GM19238 (cell line): Measurements from ENCODE around the gene UGT2A3.

Experiments
- DNase-seq: peaks from one replicate; pipeline ENCODE4 v3.0.0; 2011; ENCODE audit warnings: low spot score; ENCODE audit not compliant: insufficient read length

Gene UGT2A3

GRCh38 chr4:68912807-68913206 lies 38.8 kb downstream of the UGT2A3 start:
- no peak for DNase-seq

DNA sequence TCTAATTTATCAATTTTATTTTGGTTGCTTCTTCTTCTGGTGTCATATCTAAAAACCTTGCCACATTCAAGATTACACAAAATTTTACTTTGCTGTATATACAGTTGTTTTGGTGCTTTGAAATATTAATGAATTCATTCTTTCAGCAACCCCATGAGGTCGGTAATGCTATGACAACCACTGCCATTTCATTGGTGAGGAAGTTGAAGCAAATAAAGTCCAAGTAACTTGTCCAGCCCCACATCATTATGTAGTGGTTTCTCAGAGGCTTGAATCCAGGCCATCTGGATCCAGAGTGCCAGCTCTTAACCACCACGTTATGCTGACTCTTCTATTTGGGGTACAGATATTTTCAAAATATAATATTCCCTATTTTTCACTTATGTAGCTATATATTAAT lies 42.2 kb downstream of the UGT2A3 start:
- DNase-seq = no peak

DNA sequence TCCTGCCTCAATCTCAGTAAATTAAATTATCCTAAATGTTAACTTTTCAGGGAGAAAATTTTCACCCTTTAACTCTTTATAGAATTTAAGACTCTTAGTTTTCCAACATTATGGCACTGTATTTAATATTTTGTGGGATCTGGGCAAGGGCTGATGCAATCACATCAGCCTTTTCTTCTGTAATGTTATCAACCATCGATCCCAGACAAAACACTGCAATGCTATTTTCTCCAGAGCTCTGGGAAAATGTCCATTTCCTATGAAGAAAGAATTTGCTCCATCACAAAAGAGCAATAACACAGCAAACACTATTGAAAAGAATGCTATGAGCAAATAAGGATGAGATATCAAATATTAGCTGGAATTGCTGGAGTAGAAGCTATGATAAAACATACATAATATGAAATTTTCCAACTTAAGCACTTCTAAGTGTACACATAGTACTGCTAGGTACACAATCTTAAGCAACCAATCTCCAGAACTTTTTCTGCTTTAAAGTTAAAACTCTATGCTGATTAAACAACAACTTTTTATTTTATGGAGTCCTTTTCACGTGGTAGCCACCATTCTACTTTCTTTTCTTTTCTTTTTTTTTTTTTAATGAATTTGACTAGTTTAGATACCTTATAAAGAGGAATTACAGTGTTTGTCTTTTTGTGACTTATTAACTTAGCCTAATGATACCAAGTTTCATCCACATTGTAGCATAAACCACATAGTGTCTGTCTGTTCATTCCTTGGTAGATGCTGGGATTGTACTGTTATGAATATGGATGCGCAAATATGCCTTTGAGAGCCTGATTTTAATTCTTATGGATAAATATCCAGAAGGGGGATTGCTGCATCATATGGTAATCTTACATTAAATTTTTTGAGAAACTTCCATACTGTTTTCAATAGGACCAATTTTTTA lies 43.6 kb downstream of the UGT2A3 start:
- DNase-seq = no peak

- DNase-seq = no peak
Measured at GRCh38 chr4:68907245-68907644, 44.4 kb downstream of the UGT2A3 start.

DNA sequence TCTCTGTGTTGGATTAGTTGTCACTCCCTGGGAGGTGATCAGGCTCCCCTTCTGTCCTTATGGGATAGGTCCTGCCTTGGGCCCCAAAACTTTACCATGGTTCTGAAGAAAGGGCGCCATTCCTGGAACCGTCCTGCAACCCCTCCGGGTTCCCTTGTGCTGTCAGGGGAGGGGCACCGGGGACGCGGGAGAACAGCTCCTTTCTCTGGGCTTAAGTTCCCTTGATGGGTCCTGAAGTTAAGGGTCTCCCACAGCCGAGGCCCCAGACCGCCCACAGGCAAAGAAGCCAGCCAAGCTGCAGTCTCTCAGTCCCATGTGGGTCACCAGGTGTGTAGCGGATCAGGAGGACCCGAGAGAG lies 44.8 kb downstream of the UGT2A3 start:
- DNase-seq = no peak

GRCh38 chr4:68905939-68906779 lies 45.4 kb downstream of the UGT2A3 start:
- no peak for DNase-seq

DNA sequence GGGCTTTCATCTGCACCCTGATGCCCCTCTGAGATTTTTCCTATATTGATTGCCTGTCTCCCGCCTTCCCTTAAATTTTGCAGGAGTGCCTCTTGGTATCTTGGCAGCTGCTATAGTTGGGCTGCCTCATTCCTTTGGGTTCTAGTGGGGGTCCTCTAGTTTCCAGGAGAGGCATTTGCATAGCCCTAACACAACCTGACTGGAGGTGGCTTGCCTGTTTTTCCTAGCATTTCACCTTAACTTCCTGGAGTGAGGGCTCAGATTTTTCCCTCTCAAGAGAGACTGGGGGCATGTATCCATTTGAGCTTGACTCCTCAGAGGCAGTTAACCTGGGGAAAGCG lies 46.0 kb downstream of the UGT2A3 start:
- no peak for DNase-seq

GRCh38 chr4:68904786-68905185 lies 46.8 kb downstream of the UGT2A3 start:
- peak; percentile 4 for DNase-seq

DNA sequence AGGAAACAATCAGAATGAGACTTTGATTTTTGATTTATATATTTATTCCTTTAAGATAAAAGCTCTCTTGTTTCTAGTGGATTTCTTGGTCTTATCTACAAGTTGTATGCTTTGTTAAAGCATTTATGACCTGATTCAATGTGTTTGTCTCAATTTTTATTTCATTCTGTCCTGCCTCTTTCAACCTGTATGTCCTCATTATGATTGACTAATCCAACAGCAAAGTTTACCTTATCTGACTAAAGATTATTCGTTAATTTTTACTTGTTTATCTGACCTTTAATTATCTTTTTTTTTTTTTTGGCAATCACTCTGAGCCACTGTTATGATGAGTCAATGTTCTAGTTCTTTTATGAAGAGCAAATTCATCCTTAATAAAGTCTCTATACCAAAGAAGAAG lies 54.9 kb downstream of the UGT2A3 start:
- no peak for DNase-seq

GRCh38 chr4:68895561-68896198 lies 55.9 kb downstream of the UGT2A3 start:
- DNase-seq = no peak

- no peak for DNase-seq
Measured at GRCh38 chr4:68892861-68893260, 58.7 kb downstream of the UGT2A3 start.

DNA sequence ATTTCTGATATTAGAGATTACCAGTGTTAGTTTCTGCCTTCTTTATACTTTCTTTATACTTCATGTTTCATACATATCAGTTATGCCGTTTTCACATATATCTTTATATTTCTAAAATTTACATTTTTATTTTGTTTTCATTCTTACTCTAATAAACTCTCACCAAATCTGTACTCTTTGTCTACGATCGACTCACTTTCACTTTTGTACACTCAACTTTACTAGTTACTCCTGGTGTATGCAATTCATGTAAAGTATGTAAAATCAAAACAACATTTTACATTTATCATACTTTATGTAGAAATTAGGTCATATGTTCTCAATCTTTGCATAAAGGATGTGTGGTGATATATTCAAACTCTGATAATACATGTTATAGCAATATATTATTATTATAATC lies 59.9 kb downstream of the UGT2A3 start:
- no peak for DNase-seq

DNA sequence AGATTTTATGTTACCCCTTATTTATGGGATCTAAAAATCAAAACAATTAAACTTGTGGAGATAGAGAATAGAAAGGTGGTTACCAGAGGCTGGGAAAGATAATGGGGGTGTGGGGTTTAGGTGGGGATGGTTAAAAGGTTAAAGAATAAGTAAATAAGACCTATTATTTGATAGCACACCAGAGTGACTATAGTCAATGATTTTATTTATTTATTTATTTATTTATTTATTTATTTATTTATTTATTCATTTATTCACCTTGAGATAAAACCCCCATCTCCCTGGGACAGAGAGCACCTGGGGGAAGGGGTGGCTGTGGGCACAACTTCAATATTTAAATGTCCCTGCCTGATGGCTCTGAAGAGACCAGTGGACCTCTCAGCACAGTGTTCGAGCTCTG lies 66.1 kb downstream of the UGT2A3 start:
- no peak for DNase-seq

DNA sequence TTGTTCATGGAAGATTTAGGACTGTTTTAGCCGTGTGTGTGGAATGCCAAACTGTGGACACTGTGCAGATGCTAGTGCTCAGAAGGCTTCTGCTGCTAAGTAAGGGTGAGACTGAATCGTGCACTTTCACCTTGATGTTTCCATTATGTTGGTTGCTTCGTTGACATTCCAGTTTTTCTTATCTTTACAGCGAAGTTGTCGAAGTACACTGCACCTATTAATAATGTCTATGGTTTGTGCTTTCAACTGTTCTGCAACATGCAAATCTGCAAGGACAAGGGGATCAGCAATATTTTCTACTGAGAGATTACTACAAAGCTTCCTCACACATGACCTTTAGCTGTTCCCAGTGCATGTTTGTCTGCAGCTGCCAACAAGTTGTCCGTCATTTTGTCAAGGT lies 67.7 kb downstream of the UGT2A3 start:
- no peak for DNase-seq
